Measurements from ENCODE around the gene ZNF565. TPM values are rescaled to one million over a fixed set of nuclear protein-coding genes. Genes with fewer than 3 reads are reported as not detected.

The ZNF565 gene
- polyA plus RNA-seq, 1 of the 3 experiments (the other 2 are of a cell fraction): 1.5 TPM

GRCh38 chr19:36245210-36246005 lies 30.9 kb upstream of the ZNF565 start:
- H3K27ac ChIP-seq (ENCODE audit: low read depth in 2 of 2, low read length in 1 of 2): no peak overlapping the region
- peak; percentile 87 for DNase-seq
- peak overlapping the region; percentile 44; the same call in 1 of the 2 replicates for H2AFZ ChIP-seq (ENCODE audit: low read depth)
- TF ChIP-seq PBX3 (IDR thresholded peaks at IDR 0.05) (no peak), MXI1 (IDR thresholded peaks at IDR 0.05; ENCODE audit: low read depth, low read length) (peak; percentile 57; the same call in 1 of the 2 replicates), SIN3A (IDR thresholded peaks at IDR 0.05; ENCODE audit: borderline replicate concordance, low read depth, low read length) (no peak), RAD21 (IDR thresholded peaks at IDR 0.05; ENCODE audit: low read length) (0 out of 2 replicates have a peak, but pooled peaks have one; percentile 5), EZH2phosphoT487 (IDR thresholded peaks at IDR 0.05; ENCODE audit: borderline replicate concordance, low read depth) (no peak)
- POLR2A ChIA-PET: interaction anchor here (0.9 to 1.8 kb wide), 3 partner anchors 12 to 328 kb away, joined by 3 to 4 read pairs (median 3); partner anchors contain the start of genes ZNF146, ZNF529 and ZNF565
- peak overlapping the region; percentile 44 to 58 for H3K4me3 ChIP-seq (ENCODE audit: low read depth in 2 of 2, low read length in 1 of 2)
- no peaks in the 10 kb centered on the region for H3K9me3 ChIP-seq
- no peak overlapping the region for H3K9ac ChIP-seq
- WGBS (ENCODE audit: low lambda C conversion rate): 42% methylated on average over 32 of the region's 63 CpGs
- peak overlapping the region; percentile 77 for H3K4me2 ChIP-seq
- CTCF ChIA-PET: interaction anchor here (0.7 to 1.4 kb wide), 4 partner anchors 11 to 258 kb away, joined by 3 to 4 read pairs (median 3); partner anchors contain the start of gene ZNF146
- peaks cover 16% of the 10 kb centered on the region for H3F3A ChIP-seq (replicated peaks; ENCODE audit: insufficient read depth)
- H3K9me2 ChIP-seq: no peaks in the 10 kb centered on the region
- H4K20me1 ChIP-seq (ENCODE audit: insufficient read depth): no peaks in the 10 kb centered on the region
- H3K36me3 ChIP-seq (replicated peaks in 1 of 2; ENCODE audit: control insufficient read depth in 1 of 2, insufficient read depth in 2 of 2, low read length in 1 of 2): no peaks in the 10 kb centered on the region
- no peaks in the 10 kb centered on the region for H3K79me2 ChIP-seq (ENCODE audit: insufficient read depth)
- H3K27me3 ChIP-seq (ENCODE audit: insufficient read depth): no peaks in the 10 kb centered on the region
- peaks cover 0 to 6% of the 10 kb centered on the region in 2 experiments; a peak in 1 of 4 replicates for H3K4me1 ChIP-seq (ENCODE audit: control insufficient read depth in 1 of 2, insufficient read depth in 2 of 2, low read depth in 1 of 2, low read length in 1 of 2)

GRCh38 chr19:36244066-36244465 lies 29.6 kb upstream of the ZNF565 start:
- Histone ChIP-seq H3K27me3 (ENCODE audit: insufficient read depth) (no peaks in the 10 kb centered on the region), H3K4me3 (ENCODE audit: low read depth in 2 of 2, low read length in 1 of 2) (no peak overlapping the region), H3K9me3 (no peaks in the 10 kb centered on the region), H2AFZ (ENCODE audit: low read depth) (no peak overlapping the region), H4K20me1 (ENCODE audit: insufficient read depth) (no peaks in the 10 kb centered on the region), H3F3A (replicated peaks; ENCODE audit: insufficient read depth) (peaks cover 16% of the 10 kb centered on the region), H3K36me3 (replicated peaks in 1 of 2; ENCODE audit: control insufficient read depth in 1 of 2, insufficient read depth in 2 of 2, low read length in 1 of 2) (peaks cover 2 to 11% of the 10 kb centered on the region in 2 experiments), H3K27ac (ENCODE audit: low read depth in 2 of 2, low read length in 1 of 2) (no peak overlapping the region), H3K4me2 (no peak overlapping the region), H3K9me2 (no peaks in the 10 kb centered on the region), H3K9ac (no peak overlapping the region), H3K4me1 (ENCODE audit: control insufficient read depth in 1 of 2, insufficient read depth in 2 of 2, low read depth in 1 of 2, low read length in 1 of 2) (peaks cover 0 to 6% of the 10 kb centered on the region in 2 experiments; a peak in 1 of 4 replicates), H3K79me2 (ENCODE audit: insufficient read depth) (no peaks in the 10 kb centered on the region)
- no peak for TF ChIP-seq TCF12 (IDR thresholded peaks at IDR 0.05)
- no peak for TF ChIP-seq TAF1 (IDR thresholded peaks at IDR 0.05; ENCODE audit: borderline replicate concordance, low read depth, low read length)
- TF ChIP-seq RCOR1 (IDR thresholded peaks at IDR 0.05; ENCODE audit: low read length): no peak
- no peak for TF ChIP-seq RFX5 (IDR thresholded peaks at IDR 0.05; ENCODE audit: low read length)
- no peak for TF ChIP-seq MXI1 (IDR thresholded peaks at IDR 0.05; ENCODE audit: low read depth, low read length)
- no peak for TF ChIP-seq USF1 (IDR thresholded peaks at IDR 0.05; ENCODE audit: borderline replicate concordance, low read depth)
- TF ChIP-seq FOXM1 (IDR thresholded peaks at IDR 0.05; ENCODE audit: low read depth): no peak
- no peak for TF ChIP-seq JUND (IDR thresholded peaks at IDR 0.05)
- no peak for TF ChIP-seq RXRA (IDR thresholded peaks at IDR 0.05; ENCODE audit: borderline replicate concordance, low read depth)
- TF ChIP-seq SMC3 (IDR thresholded peaks at IDR 0.05; ENCODE audit: low read depth, low read length): no peak
- TF ChIP-seq NFIC (IDR thresholded peaks at IDR 0.05; ENCODE audit: borderline replicate concordance): no peak
- ChIA-PET POLR2A (no interaction called here), CTCF (interaction anchor here (0.6 kb wide), 1 partner anchor 263 kb away, joined by 3 read pairs; no protein-coding TSS in a partner anchor)
- DNase-seq: no peak
- 76% methylated on average over 11 of the region's 11 CpGs for WGBS (ENCODE audit: low lambda C conversion rate)
